Adipose tissue (tissue), 3 donors: ENCODE results near the gene ZBTB2. TPM values are rescaled to one million over a fixed set of nuclear protein-coding genes. Genes with fewer than 3 reads are reported as not detected.
"Not testable (repeated sequence)": the region's sequence is repeated elsewhere in the genome, so short reads cannot be mapped to it uniquely, and the experiment has no call there.

Experiments used
- H3K27ac ChIP-seq: one replicate; pipeline ENCODE4 v1.5.1; 2013; ENCODE audit warnings: low read depth, low read length
- WGBS, 3 donors: extraction: QIAGEN DNeasy Blood & Tissue Kit; methylation state at CpG; one replicate each; pipeline ENCODE4 v1.1.7; 2013; 5-methylcytosine and 5-hydroxymethylcytosine counted together
- polyA plus RNA-seq, 3 donors: library from polyadenylated mRNA; stranded (reverse); fragments of 200-250 nt; gene quantifications; one replicate each; pipeline ENCODE4 v1.2.3, GENCODE V29; 2013
- donor health status: healthy with polysubstance abuse.
- donor health status: Bipolar disorder and iron deficiency.
- donor health status: healthy.

Gene ZBTB2
- polyA plus RNA-seq, 3 donors: 3.5 to 10.9 (median 9.8) TPM

- no peak overlapping the region for H3K27ac ChIP-seq
These were observed 10.5 kb downstream of the ZBTB2 start for GRCh38 chr6:151380848-151381205.

GRCh38 chr6:151379933-151380847 is 11.2 kb downstream of the ZBTB2 start:
- WGBS, 3 donors: 68 to 89% (median 75%) methylated on average over 14 of the region's 14 CpGs

More at GRCh38 chr6:151380848-151381205, 10.5 kb downstream of the ZBTB2 start:
- 92 to 100% (median 95%) methylated on average over 1 of the region's 1 CpG for WGBS, 3 donors

GRCh38 chr6:151377095-151377494 is 14.3 kb downstream of the ZBTB2 start:
- no peak overlapping the region for H3K27ac ChIP-seq
- WGBS, 3 donors: 83 to 96% (median 84%) methylated on average over 3 of the region's 3 CpGs

More at GRCh38 chr6:151379933-151380847, 11.2 kb downstream of the ZBTB2 start:
- H3K27ac ChIP-seq: no peak overlapping the region

GRCh38 chr6:151376440-151376839 is 14.9 kb downstream of the ZBTB2 start:
- WGBS, 3 donors: 62 to 92% (median 70%) methylated on average over 1 of the region's 1 CpG
- H3K27ac ChIP-seq: no peak overlapping the region

- WGBS, 3 donors: 91 to 98% (median 96%) methylated on average over 2 of the region's 2 CpGs
- H3K27ac ChIP-seq: no peak overlapping the region
These were observed 15.5 kb downstream of the ZBTB2 start for GRCh38 chr6:151375833-151376232.

GRCh38 chr6:151374036-151374683 is 17.2 kb downstream of the ZBTB2 start:
- H3K27ac ChIP-seq: no peak overlapping the region
- 49 to 81% (median 52%) methylated on average over 5 of the region's 5 CpGs for WGBS, 3 donors

- WGBS, 3 donors: 53 to 85% (median 53%) methylated on average over 5 of the region's 5 CpGs
- no peak overlapping the region for H3K27ac ChIP-seq
These were observed 19.2 kb downstream of the ZBTB2 start for GRCh38 chr6:151372164-151372563.

- no peak overlapping the region for H3K27ac ChIP-seq
- WGBS, 3 donors: 77 to 84% (median 83%) methylated on average over 6 of the region's 6 CpGs
These were observed 20.8 kb downstream of the ZBTB2 start for GRCh38 chr6:151370509-151371078.

- WGBS, 3 donors: 94 to 96% (median 94%) methylated on average over 6 of the region's 6 CpGs
- no peak overlapping the region for H3K27ac ChIP-seq
These were observed 26.1 kb downstream of the ZBTB2 start for GRCh38 chr6:151365233-151365632.

- 93 to 98% (median 94%) methylated on average over 5 of the region's 5 CpGs for WGBS, 3 donors
These were observed 31.9 kb downstream of the ZBTB2 start for GRCh38 chr6:151359486-151359885.

GRCh38 chr6:151358475-151358874 is 32.9 kb downstream of the ZBTB2 start:
- 92 to 93% (median 92%) methylated on average over 3 of the region's 3 CpGs for WGBS, 3 donors
- no peak overlapping the region for H3K27ac ChIP-seq

More at GRCh38 chr6:151359486-151359885, 31.9 kb downstream of the ZBTB2 start:
- H3K27ac ChIP-seq: no peak overlapping the region

GRCh38 chr6:151357758-151358436 is 33.5 kb downstream of the ZBTB2 start:
- no peak overlapping the region for H3K27ac ChIP-seq
- 51 to 67% (median 59%) methylated on average over 6 of the region's 6 CpGs for WGBS, 3 donors

GRCh38 chr6:151356983-151357382 is 34.4 kb downstream of the ZBTB2 start:
- WGBS, 3 donors: 86 to 94% (median 91%) methylated on average over 6 of the region's 6 CpGs
- not testable (repeated sequence) for H3K27ac ChIP-seq

GRCh38 chr6:151353795-151354194 is 37.6 kb downstream of the ZBTB2 start:
- WGBS, 3 donors: 93 to 97% (median 95%) methylated on average over 10 of the region's 10 CpGs
- no peak overlapping the region for H3K27ac ChIP-seq

- WGBS, 3 donors: 65 to 81% (median 76%) methylated on average over 19 of the region's 19 CpGs
- H3K27ac ChIP-seq: no peak overlapping the region
These were observed 38.7 kb downstream of the ZBTB2 start for GRCh38 chr6:151352410-151353396.

- 91 to 97% (median 94%) methylated on average over 7 of the region's 7 CpGs for WGBS, 3 donors
- H3K27ac ChIP-seq: no peak overlapping the region
These were observed 39.6 kb downstream of the ZBTB2 start for GRCh38 chr6:151351731-151352130.

- WGBS, 3 donors: 90 to 94% (median 91%) methylated on average over 18 of the region's 18 CpGs
These were observed 40.1 kb downstream of the ZBTB2 start for GRCh38 chr6:151351146-151351700.

More at GRCh38 chr6:151351146-151351700, 40.1 kb downstream of the ZBTB2 start:
- no peak overlapping the region for H3K27ac ChIP-seq
